HG03064 (cell line): ENCODE results near the gene TLE6.
A peak's percentile ranks its signal among the peaks of the same experiment; 100 is the strongest.
"Not testable (repeated sequence)": the region's sequence is repeated elsewhere in the genome, so short reads cannot be mapped to it uniquely, and the experiment has no call there.

Experiments used
- ATAC-seq: cut with Tn5 transposase; IDR thresholded peaks from one replicate; pipeline ENCODE4 v1.9.1; 2021; ENCODE audit warnings: low read depth; ENCODE audit not compliant: unreplicated experiment

TLE6 gene

DNA sequence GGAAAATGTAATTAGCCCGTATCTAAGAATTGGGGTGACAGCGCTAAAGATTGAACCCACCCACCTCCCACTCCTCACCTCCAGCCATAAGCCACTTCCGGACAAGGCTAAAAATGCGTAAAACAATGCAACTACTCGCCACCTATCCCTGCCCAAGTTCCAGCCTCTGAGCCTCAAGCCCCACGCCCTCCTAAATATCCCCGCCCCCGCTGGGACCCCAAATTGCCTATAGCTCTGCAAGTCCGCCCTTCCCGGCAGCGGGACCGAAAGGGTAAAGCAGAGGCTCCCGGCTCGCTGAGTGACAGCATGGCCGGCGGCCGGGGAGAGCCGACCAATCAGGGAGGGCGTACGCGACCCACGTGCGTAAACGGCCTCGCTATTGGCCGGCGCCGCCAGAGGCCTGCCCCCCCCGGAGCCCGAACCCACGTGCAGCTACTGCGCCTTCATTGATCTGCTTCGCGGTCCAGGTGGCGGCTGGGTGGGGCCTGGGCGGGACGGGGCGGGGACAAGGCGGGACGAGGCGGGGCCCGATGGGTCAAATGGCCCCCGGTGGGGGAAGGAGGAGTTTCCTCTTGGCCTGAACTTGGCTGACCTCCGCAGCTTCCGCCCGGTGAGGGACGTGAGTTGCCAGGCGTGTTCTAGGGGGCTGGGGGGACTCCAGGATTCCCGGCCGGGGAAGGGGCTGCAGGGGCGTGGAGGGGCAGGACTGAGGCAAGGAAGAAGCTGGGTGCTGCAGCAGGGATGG lies at the start of gene TLE6:
Gene TLE6, plus strand, starts transcription at position 564 of the 745 bp plus-strand sequence. CDS start 670 bp downstream, outside the sequence.
- ATAC-seq, result peak; percentile 77

DNA sequence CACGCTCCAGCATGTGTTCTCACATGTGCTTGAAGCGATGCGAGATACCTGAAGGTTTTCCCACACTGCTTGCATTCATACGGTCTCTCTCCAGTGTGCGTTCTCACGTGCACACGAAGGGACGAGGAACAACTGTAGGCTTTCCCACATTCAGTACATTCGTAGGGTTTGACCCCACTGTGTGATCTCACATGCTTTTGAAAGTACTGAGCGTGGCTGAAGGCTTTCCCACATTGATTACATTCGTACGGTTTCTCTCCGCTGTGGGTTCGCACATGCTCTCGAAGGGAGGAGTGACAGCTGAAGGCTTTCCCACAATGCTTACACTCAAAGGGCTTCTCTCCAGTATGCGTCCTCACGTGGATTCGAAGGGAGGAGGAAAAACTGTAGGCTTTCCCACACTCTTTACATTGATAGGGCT lies 43.9 kb upstream of the TLE6 start:
- ATAC-seq, result no peak

DNA sequence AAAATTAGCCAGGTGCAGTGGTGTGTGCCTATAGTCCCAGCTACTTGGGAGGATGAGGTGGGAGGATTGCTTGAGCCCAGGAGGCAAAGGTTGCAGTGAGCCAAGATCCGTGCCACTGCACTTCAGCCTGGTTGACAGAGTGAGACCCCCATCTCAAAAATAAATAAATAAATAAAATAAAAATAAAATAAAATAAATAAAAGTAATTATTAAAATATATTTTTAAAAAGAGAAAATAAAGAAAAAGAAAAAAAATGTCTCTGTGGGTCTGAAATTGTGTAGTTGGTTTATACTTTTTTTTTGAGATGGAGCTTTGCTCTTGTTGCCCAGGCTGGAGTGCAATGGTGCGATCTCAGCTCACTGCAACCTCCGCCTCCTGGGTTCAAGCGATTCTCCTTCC lies 41.5 kb upstream of the TLE6 start:
- ATAC-seq, result not testable (repeated sequence)

- ATAC-seq, result no peak
Measured at GRCh38 chr19:2942928-2943640, 34.3 kb upstream of the TLE6 start.

- ATAC-seq, result no peak
Measured at GRCh38 chr19:2944403-2944774, 33.0 kb upstream of the TLE6 start.

GRCh38 chr19:2944775-2945574 lies 32.4 kb upstream of the TLE6 start, which contains the start of gene ZNF77:
ZNF77 (minus strand) TSS chr19:2944971; CDS start chr19:2944840, 131 bp downstream.
- peak; percentile 87 for ATAC-seq

DNA sequence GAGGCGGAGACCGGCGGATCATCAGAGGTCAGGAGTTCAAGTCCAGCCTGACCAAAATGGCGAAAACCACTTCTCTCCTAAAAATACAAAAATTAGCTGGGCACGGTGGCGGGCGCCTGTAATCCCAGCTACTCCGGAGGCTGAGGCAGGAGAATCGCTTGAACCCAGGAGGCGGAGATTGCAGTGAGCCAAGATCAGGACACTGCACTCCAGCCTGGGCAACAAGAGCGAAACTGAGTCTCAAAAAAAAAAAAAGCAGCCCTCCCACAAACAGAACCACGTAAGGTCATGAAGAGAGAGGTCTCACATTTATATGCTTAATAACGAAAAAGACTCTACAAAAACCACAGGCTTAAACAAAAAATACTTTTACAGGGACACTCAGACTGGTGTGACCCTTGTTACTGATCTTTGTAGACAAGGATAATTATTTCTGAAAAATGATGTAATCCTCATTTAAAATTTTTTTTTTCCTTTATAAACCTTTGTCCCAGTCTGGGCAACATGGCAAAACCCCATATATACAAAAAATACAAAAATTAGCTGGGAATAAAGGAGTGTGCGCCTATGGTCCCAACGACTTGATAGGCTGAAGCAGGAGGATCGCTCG lies 31.7 kb upstream of the TLE6 start:
- ATAC-seq, result no peak

DNA sequence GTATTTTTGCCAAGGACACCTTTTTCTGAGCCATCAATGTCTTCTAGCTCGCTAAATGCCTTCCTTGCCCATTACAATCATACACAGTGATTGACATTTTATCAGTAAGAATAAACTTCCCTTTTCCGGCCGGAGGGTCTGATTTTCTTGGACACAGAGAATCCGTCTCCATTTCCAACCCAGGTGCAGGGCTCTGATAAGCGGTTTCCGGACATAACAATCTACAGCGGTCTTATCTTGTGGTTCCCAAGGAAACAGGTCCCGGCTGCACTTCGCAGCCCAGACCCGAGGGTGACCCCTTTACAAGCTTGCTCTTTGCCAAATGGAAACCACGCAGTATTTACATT lies 27.5 kb upstream of the TLE6 start:
- ATAC-seq, result no peak

- ATAC-seq, result peak; percentile 84
Measured at GRCh38 chr19:2950286-2951124, 26.9 kb upstream of the TLE6 start.

- ATAC-seq, result no peak
Measured at GRCh38 chr19:2952953-2953481, 24.3 kb upstream of the TLE6 start.

- ATAC-seq, result no peak
Measured at GRCh38 chr19:2957160-2957559, 20.2 kb upstream of the TLE6 start.

- ATAC-seq, result no peak
Measured at GRCh38 chr19:2960120-2960519, 17.2 kb upstream of the TLE6 start.

GRCh38 chr19:2962018-2962670 lies 15.2 kb upstream of the TLE6 start:
- no peak for ATAC-seq

DNA sequence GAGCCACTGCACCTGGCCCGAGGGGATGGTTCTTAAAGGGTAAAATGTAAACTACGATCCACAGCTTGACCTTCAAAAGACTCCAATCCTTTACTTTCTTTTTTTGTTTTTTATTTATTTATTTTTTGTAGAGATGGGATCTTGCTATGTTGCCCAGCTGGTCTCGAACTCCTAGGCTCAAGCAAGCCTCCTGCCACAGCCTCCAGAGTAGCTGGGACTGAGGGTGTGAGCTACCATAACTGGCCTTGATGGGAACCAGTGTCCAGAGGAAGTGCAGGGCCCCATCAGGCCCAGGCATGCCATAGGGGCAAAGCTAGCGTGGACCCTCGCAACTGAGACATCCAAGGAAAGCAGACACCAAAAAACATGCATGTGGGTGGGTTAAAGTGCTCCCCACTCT lies 14.2 kb upstream of the TLE6 start:
- no peak for ATAC-seq

GRCh38 chr19:2963631-2964030 lies 13.7 kb upstream of the TLE6 start:
- ATAC-seq, result not testable (repeated sequence)

DNA sequence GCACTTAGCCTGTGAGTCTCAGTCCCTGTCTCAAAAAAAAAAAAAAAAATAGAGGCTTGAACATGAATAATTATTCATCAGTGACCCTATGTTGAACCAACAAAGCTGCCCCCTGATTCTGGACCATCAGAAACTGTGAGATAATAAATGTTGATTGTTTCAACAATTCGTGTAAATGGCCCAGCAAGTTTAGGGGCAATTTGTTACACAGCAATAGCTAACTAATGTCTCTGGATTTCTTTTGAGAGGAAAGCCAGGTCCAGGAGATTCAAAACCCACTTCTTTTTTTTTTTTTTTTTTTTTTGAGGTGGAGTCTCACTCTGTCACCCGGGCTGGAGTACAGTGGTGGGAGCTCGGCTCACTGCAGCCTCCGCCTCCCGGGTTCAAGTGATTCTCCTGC lies 12.5 kb upstream of the TLE6 start:
- ATAC-seq, result no peak

GRCh38 chr19:2967972-2968371 lies 9.4 kb upstream of the TLE6 start:
- ATAC-seq, result no peak

- no peak for ATAC-seq
Measured at GRCh38 chr19:2969104-2969504, 8.3 kb upstream of the TLE6 start.

DNA sequence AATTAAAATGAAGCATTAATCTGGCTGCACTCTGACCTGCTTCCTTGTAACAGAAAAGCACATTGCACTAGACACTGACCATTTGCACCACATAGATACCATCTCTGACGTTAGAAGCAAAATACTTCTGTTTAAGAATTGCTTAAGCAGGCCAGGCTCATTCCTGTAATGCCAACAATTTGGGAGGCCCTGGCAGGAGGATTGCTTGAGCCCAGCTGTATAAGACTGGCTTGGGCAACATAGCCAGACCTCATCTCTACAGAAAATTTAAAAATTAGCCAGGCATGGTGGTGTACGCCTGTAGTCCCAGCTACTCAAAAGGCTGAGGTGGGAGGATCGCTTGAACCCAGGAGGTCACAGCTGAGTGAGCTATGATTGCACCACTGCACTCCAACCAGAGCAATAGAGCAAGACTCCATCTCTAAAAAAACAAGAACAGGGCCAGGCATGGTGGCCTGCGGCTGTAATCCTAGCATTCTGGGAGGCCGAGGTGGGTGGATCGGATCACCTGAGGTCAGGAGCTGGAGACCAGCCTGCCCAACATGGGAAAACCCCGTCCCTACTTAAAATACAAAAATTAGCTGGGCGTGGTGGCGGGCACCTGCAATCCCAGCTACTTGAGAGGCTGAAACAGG lies 7.0 kb upstream of the TLE6 start:
- no peak for ATAC-seq
